HepG2 (cell line): Measurements from ENCODE around the gene SLC41A3. TPM values are rescaled to one million over a fixed set of nuclear protein-coding genes. Genes with fewer than 3 reads are reported as not detected.

ENCODE experiments used
- CBX5 ChIP-seq: sonication (generic); formaldehyde crosslinking; IDR thresholded peaks from 2 replicates; pipeline ENCODE4 v1.4.0; 2020; ENCODE audit warnings: missing genetic modification reagents, borderline replicate concordance
- GATAD2A ChIP-seq: IDR thresholded peaks from 2 replicates; pipeline ENCODE4 v1.6.1; 2016
- HOXA3 ChIP-seq: sonication (generic); formaldehyde crosslinking; IDR thresholded peaks from 2 replicates; pipeline ENCODE4 v1.5.0; 2020; ENCODE audit warnings: missing genetic modification reagents
- KDM5B ChIP-seq: sonication (generic); formaldehyde crosslinking; IDR thresholded peaks from 2 replicates; pipeline ENCODE4 v1.4.0; 2020; ENCODE audit warnings: missing genetic modification reagents, mild to moderate bottlenecking, borderline replicate concordance
- NFKB2 ChIP-seq: sonication (generic); formaldehyde crosslinking; IDR thresholded peaks from 2 replicates; pipeline ENCODE4 v1.4.0; 2020; ENCODE audit warnings: missing genetic modification reagents, borderline replicate concordance
- TBL1XR1 ChIP-seq: fragments of 150-350 bp; IDR thresholded peaks from 2 replicates; pipeline ENCODE4 v1.6.1; 2014; ENCODE audit warnings: borderline replicate concordance, low read length; ENCODE audit not compliant: partially characterized antibody
- TRIM24 ChIP-seq: sonication (generic); formaldehyde crosslinking; IDR thresholded peaks from 2 replicates; pipeline ENCODE4 v1.8.0; 2022; ENCODE audit warnings: mild to moderate bottlenecking, missing genetic modification reagents
- YEATS4 ChIP-seq: sonication (generic); formaldehyde crosslinking; IDR thresholded peaks from 2 replicates; pipeline ENCODE4 v1.4.0; 2020; ENCODE audit warnings: missing genetic modification reagents, borderline replicate concordance
- ZBTB38 ChIP-seq: sonication (generic); formaldehyde crosslinking; IDR thresholded peaks from 2 replicates; pipeline ENCODE4 v1.5.1; 2020; ENCODE audit warnings: mild to moderate bottlenecking, missing genetic modification reagents
- ZBTB43 ChIP-seq: sonication (generic); formaldehyde crosslinking; conservative IDR thresholded peaks from 2 replicates; pipeline ENCODE4 v1.4.0; 2020; ENCODE audit warnings: missing genetic modification reagents
- ZFP1 ChIP-seq: IDR thresholded peaks from 2 replicates; pipeline ENCODE4 v1.6.1; 2016
- ZNF143 ChIP-seq: sonication (generic); formaldehyde crosslinking; IDR thresholded peaks from 2 replicates; pipeline ENCODE4 v1.4.0; 2020; ENCODE audit warnings: missing genetic modification reagents
- ZNF7 ChIP-seq: IDR thresholded peaks from 2 replicates; pipeline ENCODE4 v1.6.1; 2016; ENCODE audit warnings: missing biosample characterization, missing genetic modification reagents
- ZNF784 ChIP-seq: sonication (generic); formaldehyde crosslinking; IDR thresholded peaks from 2 replicates; pipeline ENCODE4 v1.5.1; 2020; ENCODE audit warnings: missing genetic modification reagents, mild to moderate bottlenecking, borderline replicate concordance
- ZNF792 ChIP-seq: IDR thresholded peaks from 2 replicates; pipeline ENCODE4 v1.6.1; 2016
- ZNF800 ChIP-seq: sonication (generic); formaldehyde crosslinking; IDR thresholded peaks from 2 replicates; pipeline ENCODE4 v1.4.0; 2020; ENCODE audit warnings: missing genetic modification reagents
- polyA plus RNA-seq, 8 experiments: library from polyadenylated mRNA; depleted of rRNA in 3 of 8; stranded (reverse) in 7 of 8; unstranded in 1 of 8; fragments of >200 nt; fragmentation: Illumina TruSeq in 4 of 8; extraction: Trizol in 4 of 8; gene quantifications; 2 replicates each; pipeline versions ENCODE4 v1.2.1 to v1.2.3, GENCODE V29; 2011 to 2016; ENCODE audit warnings: low read depth in 4 of 8, missing spikeins in 1 of 8, mixed read lengths in 1 of 8; ENCODE audit not compliant: insufficient read depth in 1 of 8
- total RNA-seq, 5 experiments: library from RNA; depleted of rRNA; stranded (reverse); fragments of >200 nt; fragmentation: Illumina TruSeq; extraction: Trizol; gene quantifications; 2 replicates each; pipeline ENCODE4 v1.2.3, GENCODE V29; 2016; ENCODE audit warnings: low read depth in 1 of 5
- TF ChIP-seq, protein P1 (sequence below): sonication (generic); formaldehyde crosslinking; IDR thresholded peaks from 2 replicates; pipeline ENCODE4 v1.8.1; 2023; ENCODE audit warnings: mild to moderate bottlenecking, inconsistent platforms, moderate library complexity, missing genetic modification reagents, borderline replicate concordance
- TF ChIP-seq, protein P2 (sequence below): sonication (generic); formaldehyde crosslinking; IDR thresholded peaks from 2 replicates; pipeline ENCODE4 v1.5.1; 2020; ENCODE audit warnings: mild to moderate bottlenecking, moderate library complexity, missing genetic modification reagents
- TF ChIP-seq, protein P3 (sequence below): IDR thresholded peaks from 2 replicates; pipeline ENCODE4 v1.6.1; 2016; ENCODE audit warnings: low read depth

SLC41A3 gene
- total and polyA plus RNA-seq, 2 of the 13 experiments (the other 11 are each of a cell fraction or from before 2014, with no cell fraction given) = 26.0 to 71.1 TPM

DNA sequence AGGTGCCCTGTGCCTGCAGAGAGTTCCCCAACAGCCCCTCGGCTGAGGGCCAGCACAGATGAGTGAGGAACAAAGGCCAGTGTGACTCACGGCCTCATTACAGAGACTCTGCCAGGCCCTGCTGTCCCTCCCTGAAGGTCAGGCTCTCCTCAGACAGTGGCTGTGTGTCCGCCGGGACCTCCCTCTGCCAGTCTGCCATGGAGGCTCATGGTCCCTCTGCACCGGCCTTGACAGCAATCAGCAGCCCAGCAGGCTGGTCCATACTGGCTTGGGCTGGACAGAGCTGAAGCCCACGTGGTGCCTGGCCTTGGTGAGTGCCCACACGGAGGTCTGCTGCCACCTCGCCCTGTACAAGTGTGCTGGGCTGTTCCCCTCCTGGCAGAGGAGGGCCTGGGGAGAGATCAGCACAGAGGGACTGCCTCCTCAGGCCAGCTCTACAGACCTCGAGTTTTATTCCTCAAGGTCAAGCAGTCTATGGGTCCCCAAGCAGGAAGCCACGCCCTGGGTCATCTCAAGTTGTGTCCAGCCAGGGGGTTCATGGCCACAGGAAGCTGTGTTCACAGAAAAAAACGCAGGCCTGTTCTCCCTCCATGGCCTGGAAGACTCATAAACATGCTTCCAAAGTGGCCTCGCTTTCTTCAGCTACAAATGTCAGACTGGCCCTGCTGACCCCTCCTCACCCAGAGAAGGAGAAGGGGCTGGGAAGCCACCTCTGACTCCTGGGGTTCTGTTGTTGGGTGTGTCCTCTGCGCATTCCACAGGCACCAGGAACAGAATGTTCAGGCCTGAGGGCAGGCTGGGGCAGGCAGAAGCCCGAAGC is 27.0 kb downstream of the SLC41A3 start (continued):
- TF ChIP-seq ZBTB43 (CRISPR knock-in tag) = peak; percentile 39; the same call in 1 of the 2 replicates
- no peak for TF ChIP-seq ZNF784 (CRISPR knock-in tag)
- TF ChIP-seq TRIM24 (CRISPR knock-in tag) = no peak
- TF ChIP-seq, protein P1, sequence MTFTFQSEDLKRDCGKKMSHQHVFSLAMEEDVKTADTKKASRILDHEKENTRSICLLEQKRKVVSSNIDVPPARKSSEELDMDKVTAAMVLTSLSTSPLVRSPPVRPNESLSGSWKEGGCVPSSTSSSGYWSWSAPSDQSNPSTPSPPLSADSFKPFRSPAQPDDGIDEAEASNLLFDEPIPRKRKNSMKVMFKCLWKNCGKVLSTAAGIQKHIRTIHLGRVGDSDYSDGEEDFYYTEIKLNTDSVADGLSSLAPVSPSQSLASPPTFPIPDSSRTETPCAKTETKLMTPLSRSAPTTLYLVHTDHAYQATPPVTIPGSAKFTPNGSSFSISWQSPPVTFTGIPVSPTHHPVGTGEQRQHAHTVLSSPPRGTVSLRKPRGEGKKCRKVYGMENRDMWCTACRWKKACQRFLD (CRISPR knock-in tag) = no peak
- no peak for TF ChIP-seq TBL1XR1
- TF ChIP-seq, protein P2, sequence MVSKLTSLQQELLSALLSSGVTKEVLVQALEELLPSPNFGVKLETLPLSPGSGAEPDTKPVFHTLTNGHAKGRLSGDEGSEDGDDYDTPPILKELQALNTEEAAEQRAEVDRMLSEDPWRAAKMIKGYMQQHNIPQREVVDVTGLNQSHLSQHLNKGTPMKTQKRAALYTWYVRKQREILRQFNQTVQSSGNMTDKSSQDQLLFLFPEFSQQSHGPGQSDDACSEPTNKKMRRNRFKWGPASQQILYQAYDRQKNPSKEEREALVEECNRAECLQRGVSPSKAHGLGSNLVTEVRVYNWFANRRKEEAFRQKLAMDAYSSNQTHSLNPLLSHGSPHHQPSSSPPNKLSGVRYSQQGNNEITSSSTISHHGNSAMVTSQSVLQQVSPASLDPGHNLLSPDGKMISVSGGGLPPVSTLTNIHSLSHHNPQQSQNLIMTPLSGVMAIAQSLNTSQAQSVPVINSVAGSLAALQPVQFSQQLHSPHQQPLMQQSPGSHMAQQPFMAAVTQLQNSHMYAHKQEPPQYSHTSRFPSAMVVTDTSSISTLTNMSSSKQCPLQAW (CRISPR knock-in tag) = peak; percentile 24; the same call in 1 of the 2 replicates
- 0 out of 2 replicates have a peak, but pooled peaks have one; percentile 49 for TF ChIP-seq ZFP1 (CRISPR knock-in tag)
- TF ChIP-seq KDM5B (CRISPR knock-in tag) = peak; percentile 60; the same call in 1 of the 2 replicates
- TF ChIP-seq, protein P3, sequence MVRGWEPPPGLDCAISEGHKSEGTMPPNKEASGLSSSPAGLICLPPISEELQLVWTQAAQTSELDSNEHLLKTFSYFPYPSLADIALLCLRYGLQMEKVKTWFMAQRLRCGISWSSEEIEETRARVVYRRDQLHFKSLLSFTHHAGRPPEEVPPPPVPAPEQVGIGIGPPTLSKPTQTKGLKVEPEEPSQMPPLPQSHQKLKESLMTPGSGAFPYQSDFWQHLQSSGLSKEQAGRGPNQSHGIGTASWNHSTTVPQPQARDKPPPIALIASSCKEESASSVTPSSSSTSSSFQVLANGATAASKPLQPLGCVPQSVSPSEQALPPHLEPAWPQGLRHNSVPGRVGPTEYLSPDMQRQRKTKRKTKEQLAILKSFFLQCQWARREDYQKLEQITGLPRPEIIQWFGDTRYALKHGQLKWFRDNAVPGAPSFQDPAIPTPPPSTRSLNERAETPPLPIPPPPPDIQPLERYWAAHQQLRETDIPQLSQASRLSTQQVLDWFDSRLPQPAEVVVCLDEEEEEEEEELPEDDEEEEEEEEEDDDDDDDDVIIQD (CRISPR knock-in tag) = peak; percentile 57; the same call in 1 of the 2 replicates
- TF ChIP-seq YEATS4 (CRISPR knock-in tag) = peak; percentile 42; the same call in 1 of the 2 replicates
- TF ChIP-seq HOXA3 (CRISPR knock-in tag) = peak; percentile 54; the same call in 1 of the 2 replicates
- peak; percentile 66; the same call in 1 of the 2 replicates for TF ChIP-seq CBX5
- TF ChIP-seq ZBTB38 = 0 out of 2 replicates have a peak, but pooled peaks have one; percentile 19
- peak; percentile 31; the same call in 1 of the 2 replicates for TF ChIP-seq ZNF800 (CRISPR knock-in tag)
- TF ChIP-seq ZNF792 (CRISPR knock-in tag) = peak; percentile 34; the same call in 1 of the 2 replicates
- peak; percentile 59; the same call in 1 of the 2 replicates for TF ChIP-seq ZNF143 (CRISPR knock-in tag)
- TF ChIP-seq ZNF7 = no peak
- peak; percentile 34; the same call in 1 of the 2 replicates for TF ChIP-seq NFKB2 (CRISPR knock-in tag)
- peak; percentile 75 for TF ChIP-seq GATAD2A
